GM19193 (cell line): ENCODE measurements around the gene PIK3R2.

Source experiments
- POLR2A ChIP-seq: IDR thresholded peaks from 4 replicates; pipeline ENCODE4 v1.6.1; 2011; ENCODE audit not compliant: insufficient read depth, insufficient read length; ENCODE audit errors: extremely low read depth

Gene PIK3R2

DNA sequence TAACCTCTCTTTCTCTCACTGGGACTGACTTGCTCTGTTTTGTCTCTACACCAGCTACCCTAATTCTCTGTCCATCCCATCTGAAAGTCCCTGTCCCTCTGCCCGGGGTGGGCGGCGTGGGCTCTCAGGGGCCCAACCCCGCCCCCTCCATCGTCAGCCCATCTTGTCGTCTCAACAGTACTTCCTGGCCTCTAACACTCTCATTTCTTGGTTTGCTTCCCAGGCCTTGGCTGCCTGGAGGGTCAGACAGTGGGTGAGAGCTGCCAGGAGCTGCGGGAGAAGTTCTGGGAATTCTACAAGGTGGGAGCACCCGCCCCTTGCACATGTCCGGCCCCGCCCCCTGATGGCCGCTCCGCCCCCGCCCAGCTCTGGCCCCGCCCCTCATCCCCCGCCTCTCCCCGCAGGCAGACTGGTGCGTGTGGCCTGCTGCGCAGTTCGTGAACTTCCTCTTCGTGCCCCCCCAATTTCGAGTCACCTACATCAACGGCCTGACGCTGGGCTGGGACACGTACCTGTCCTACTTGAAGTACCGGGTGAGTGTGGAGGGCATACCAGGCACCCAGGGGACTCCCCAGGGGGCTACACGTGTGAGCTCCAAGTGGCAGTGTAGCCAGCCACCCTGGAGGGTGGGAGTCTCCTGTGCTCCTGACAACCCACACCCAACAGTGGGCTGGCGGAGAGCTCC lies 41.7 kb downstream of the PIK3R2 start:
- no peak for TF ChIP-seq POLR2A

DNA sequence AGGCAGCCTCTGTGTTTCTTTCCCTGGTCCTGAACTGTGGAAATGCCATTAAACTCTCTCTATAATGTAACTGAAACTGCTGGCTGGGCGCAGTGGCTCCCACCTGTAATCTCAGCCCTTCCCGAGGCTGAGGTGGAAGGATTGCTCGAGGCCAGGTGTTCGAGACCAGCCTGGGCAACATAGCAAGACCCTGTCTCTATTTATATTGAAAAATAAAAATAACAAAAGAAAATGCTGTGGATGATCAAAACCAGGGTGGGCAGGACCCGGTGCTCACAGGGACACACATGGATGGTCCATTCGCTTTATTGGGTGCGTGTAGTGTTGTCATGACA lies 43.5 kb downstream of the PIK3R2 start:
- TF ChIP-seq POLR2A = no peak

DNA sequence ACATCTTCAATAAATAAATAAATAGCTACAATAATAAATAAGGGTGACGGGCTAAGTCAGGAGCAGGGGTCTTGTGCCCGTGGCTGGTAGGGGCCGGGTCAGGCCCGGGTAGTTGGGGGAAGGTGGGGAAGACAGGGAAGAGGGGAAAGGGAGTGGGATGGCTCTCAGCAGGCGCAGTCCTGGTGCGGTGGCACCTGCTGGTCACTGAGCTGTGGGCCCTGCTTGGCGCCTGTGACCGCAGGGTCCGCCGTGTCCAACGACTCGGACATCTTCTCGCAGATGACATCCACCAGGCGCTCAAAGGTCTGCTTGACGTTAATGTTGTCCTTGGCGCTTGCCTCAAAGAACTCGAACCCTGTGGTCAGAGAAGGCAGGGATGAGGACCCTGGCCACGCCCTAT lies 44.3 kb downstream of the PIK3R2 start:
- TF ChIP-seq POLR2A = no peak

DNA sequence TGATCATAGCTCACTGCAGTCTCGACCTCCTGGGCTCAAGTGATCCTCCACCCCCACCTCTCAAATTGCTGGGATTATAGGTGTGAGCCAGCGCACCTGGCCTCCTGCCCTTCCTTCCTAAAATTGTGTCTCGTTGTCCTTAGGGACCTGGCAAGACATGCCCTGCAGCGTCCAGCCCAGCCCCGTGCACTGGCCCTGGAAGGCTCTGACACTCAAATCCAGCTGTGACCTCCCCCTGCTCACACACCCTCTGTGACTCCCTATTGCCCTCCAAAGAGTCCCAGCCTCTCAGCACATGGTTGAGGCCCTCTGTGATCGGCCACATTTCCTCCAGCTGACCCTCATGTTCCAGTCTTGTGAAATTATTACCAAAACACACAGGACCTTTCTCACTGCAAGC lies 45.0 kb downstream of the PIK3R2 start:
- no peak for TF ChIP-seq POLR2A

DNA sequence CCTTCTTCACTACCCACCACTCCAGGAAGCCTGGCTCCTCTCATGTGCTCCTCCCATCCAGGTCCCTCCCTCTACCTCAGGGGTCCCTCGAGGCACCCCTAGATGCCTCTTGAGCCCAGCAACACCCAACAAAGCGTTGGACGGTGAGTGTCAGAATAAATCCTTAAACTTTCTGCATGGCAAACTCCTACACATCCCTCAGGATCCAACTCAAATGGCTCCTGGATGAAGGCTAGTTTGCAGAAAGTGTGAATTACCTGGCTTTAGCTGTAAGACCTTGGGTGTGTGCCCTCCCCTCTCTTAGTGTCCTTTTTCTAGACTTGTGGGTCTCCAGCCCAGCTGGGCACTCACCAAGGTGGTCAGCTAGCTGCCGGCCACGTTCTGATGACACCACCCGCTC lies 45.4 kb downstream of the PIK3R2 start:
- TF ChIP-seq POLR2A = no peak

DNA sequence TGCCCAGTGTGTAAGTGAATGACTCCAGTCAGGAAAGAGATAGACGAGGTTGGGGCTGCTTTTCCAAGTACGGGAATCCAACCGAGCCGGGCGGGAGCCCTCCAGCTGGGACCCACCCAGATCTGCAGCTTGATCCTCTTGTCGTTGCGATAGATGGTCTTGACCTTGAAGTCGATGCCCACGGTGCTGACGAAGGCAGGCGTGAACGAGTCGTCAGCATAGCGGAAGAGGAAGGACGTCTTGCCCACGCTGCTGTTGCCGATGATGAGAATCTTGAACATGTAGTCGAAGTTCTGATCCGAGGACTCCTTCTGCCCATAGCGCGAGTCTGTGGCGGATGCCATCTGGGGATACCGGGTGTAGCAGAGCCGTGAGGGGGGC lies 49.4 kb downstream of the PIK3R2 start:
- no peak for TF ChIP-seq POLR2A

DNA sequence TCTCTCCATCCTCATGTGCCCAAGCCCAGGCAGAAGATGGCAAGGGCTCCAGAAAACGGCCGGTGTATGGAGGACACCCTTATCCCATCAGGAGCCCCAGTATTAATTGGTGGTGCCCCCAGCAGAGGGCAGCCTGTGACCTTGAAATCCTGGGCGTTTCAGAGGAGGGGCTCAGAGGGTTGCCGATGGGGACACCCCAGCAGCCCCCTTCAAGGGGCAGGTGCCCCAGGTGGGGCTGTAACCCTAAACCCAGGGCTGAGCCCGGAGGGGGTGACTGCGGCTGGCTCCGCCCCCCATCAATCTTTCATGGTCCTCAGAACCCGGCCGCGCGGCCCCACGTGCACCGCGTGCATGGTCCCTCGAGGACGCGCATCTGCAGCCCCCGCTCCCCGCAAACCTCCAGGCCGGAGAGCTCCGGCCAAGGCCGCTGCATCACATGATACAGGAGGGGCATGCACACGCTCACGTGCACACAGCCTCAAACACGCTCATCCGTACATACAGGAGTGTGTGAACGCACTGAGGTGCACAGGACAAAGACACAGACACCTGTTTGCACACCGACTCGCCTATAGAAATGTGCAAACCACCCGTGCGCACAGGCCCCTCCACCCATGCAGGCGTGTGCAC lies 49.9 kb downstream of the PIK3R2 start:
- no peak for TF ChIP-seq POLR2A

DNA sequence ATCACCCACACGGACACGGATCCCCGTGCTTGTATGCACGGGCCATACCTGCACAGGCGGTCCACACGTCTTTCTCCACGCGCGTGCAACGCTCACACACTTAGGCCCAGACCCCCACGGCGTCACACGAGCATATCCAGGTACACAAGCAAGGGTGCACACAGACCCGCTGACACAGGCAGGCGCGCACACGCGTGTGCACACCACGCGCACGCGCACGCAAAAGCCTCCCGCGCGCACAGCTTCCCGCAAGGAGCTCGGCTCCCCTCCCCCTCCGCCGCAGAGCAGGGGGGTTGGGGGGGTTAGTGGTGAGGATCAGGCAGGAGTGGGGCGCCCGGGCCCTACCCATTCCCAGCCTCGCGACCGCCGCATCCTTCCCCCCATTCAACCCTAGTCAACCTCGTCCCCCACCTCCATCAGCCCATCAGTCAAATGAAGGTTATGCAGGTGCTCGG lies 50.5 kb downstream of the PIK3R2 start:
- no peak for TF ChIP-seq POLR2A

DNA sequence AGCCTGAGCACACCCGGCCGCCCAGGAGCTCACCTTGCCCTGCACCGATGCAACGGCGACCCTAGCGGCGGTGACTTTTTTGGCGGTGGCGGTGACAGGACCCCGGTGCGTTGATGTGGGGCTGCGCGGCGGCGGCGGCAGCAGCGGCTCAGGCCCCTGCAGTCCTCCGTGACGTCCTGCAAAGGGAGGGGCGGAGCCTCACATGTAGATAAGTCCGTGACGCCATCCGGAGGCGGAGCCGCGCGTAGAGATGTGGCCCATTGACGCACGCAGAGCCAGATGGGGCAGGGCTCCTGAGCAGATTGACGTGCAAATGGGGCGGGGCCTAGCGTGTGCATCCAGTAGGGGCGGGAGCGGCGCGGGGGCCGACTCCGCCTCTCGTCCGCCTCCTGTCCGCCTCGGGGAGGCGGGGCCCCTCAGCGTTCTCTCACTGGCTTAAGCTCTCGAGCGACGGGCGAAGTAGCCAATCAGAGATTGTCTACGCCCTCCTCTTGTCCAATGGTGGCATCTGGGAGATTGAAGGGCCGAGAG lies 51.0 kb downstream of the PIK3R2 start, which contains the start of gene RAB3A:
Gene RAB3A (minus strand): TSS at position 180 of the 531 bp plus-strand sequence. CDS start 1,302 bp downstream, outside the sequence.
- no peak for TF ChIP-seq POLR2A

DNA sequence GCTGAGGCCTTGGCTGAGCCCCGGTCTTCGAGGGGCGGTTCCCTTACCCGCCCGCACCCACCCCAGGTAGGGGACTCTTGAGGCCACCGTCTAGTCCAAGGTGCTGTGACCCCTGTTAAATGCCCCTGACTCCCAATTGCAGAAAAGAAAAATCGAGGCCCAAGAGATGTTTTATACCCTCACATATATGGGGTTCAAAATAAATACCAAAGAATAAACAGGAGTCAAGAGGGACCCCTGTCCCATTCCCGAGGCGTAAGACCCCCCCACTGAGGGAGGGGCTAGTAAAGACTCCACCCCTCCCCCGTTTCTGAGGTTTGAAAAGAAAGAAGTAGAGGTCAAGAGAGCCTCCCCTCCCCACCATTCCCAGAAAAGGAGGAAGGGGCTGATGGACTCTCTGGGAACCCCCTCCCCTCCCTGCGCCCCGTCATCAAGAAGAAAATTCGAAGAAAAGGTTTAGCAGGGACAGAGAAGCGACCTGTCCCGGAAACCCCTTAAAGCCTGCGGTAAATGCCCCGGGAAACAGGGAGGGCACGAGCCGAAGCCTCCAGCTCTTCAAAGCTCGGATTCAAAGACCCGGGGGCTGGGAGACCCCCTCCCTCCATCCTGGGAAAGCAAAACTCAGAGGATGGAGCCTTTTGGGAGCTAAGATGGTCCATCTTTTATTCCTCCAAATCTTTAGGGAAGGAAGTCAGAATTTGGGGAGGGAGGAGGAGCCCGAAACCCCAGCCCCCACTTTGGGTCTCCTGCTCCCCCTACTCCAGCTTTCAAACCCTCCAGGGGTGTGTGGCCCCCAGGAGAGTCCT lies 51.6 kb downstream of the PIK3R2 start:
- no peak for TF ChIP-seq POLR2A

DNA sequence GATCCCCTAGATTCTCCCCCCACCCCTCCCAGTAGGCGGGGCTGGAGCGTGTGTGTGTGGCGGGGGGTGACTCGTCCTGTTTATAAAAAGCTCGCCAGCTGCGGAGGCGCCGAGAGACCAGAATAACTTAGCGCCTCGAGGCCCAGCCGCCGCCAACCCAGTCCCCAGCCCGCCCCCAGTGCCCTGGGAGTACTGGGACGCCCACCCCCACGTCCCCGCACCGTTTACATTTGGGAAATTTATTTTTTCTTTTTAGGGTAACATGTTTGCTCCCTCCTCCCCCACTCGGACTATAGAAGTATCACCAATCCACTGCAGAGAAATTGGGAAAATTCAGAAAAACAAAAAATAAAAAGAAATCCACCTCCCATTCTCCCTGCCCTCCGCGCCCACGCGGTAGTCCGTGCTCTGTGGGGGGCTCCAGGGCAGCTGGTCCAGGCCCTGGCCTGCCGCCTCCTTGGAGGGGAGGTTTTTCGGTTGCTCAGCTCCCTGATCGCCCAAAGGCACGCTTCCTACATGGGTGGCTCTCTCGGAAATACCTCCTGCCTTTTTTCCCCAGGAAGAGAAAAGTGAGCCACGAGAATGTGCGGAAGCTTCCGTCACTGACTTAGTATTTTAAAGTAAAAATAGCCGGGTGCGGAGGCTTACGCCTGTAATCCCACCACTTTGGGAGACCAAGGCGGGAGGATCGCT lies 52.4 kb downstream of the PIK3R2 start:
- TF ChIP-seq POLR2A = no peak

DNA sequence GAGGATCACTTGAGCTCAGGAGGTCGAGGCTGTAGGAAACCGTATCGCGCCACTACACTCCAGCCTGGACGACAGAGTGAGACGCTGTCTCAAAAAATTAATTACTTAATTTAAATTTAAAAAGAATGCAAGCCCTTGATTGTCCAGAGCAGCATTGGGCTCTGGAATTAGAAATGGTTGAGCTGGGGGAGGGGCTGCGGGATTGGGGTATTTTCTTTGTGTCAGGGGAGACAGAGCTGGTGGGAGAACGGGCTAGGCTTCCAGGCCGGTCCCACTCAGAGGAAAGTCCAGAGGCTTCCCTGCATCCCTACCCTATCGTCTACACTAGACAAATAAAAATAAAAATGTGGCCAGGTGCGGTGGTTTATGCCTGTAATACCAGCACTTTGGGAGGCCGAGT lies 53.1 kb downstream of the PIK3R2 start:
- TF ChIP-seq POLR2A = no peak

DNA sequence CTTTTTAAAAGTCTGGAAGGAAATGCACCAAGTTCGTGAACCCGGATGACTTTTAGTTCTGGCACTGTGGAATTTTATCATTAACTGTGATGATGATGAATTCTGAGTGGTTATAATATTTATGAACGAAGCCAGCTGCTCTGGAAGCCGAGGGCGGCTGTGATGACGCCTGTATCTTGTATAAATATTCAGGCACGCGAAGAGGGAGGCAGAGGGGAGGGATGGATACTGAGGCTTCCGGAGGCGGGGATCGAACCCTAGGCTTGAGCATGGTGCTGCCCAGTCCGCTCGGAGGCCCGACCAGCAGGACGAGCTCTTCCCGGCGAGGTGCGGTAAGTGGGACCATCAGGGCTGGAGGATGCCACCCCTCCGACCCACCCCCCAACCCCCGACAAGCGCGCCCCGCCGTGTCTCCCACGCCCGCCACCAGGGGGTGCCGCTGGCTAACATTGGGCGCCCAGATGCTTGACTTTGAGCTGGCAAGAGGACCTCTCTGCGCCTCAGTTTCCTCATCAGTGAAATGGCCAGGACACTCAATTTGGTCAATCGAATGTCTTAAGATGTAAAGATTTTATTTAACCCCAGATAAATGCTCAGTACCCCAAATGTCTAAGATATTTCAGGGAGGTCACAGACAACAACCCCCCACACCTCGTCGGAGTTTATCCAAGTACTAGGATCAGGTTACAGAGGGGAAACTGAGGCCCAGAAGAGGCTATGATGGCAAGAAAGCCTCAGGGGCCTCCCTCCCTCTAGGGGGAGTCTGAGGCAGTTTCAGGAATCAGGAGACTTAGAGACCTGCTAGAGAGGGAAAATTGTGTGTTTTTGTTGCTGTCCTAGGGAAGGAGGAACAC lies 55.4 kb downstream of the PIK3R2 start:
- TF ChIP-seq POLR2A = no peak

DNA sequence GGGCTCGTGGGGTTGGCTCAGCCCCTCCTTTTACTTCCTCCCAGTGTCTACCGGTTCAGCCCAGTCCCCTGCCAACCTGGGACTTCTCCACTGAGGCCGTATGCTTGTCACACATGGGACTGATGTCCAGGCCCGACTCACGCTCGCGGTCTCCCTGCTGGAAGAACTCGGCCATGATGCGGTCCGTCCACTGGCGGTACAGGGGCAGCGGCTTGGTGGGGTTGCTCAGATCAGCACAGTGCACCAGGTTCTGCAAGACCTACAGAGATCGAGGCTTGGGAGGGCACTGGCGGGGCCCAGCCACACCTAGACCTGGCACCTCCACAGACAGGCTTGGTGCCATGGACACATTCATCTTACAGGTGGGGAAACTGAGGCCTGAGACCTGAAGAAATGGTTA lies 58.7 kb downstream of the PIK3R2 start:
- TF ChIP-seq POLR2A = no peak
